ENCODE data around the gene SKAP2.

- TF ChIP-seq, protein P1, sequence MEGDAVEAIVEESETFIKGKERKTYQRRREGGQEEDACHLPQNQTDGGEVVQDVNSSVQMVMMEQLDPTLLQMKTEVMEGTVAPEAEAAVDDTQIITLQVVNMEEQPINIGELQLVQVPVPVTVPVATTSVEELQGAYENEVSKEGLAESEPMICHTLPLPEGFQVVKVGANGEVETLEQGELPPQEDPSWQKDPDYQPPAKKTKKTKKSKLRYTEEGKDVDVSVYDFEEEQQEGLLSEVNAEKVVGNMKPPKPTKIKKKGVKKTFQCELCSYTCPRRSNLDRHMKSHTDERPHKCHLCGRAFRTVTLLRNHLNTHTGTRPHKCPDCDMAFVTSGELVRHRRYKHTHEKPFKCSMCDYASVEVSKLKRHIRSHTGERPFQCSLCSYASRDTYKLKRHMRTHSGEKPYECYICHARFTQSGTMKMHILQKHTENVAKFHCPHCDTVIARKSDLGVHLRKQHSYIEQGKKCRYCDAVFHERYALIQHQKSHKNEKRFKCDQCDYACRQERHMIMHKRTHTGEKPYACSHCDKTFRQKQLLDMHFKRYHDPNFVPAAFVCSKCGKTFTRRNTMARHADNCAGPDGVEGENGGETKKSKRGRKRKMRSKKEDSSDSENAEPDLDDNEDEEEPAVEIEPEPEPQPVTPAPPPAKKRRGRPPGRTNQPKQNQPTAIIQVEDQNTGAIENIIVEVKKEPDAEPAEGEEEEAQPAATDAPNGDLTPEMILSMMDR (IDR thresholded peaks at IDR 0.05 in 2 of 3, conservative IDR thresholded peaks at IDR 0.05 in 1 of 3; ENCODE audit: control insufficient read depth in 2 of 3, extremely low read depth in 1 of 3, insufficient read depth in 1 of 3, low read depth in 3 of 3, low read length in 3 of 3) = no peak
- TF ChIP-seq EZH2 (IDR thresholded peaks at IDR 0.05; ENCODE audit: borderline replicate concordance, control insufficient read depth, low read depth, low read length) (no peak), JUND (IDR thresholded peaks at IDR 0.05; ENCODE audit: low read depth, low read length) (no peak), TCF7 (IDR thresholded peaks at IDR 0.05; ENCODE audit: borderline replicate concordance) (no peak), RAD21 (IDR thresholded peaks at IDR 0.05; ENCODE audit: insufficient read depth, low read depth, low read length) (no peak), POLR2A (IDR thresholded peaks at IDR 0.05; ENCODE audit: low read depth, low read length) (no peak), HDAC6 (IDR thresholded peaks at IDR 0.05; ENCODE audit: unreplicated experiment) (no peak), MYC (IDR thresholded peaks at IDR 0.05; ENCODE audit: insufficient read depth, insufficient read length, insufficient replicate concordance, low read length, severe bottlenecking) (no peak), POLR2AphosphoS2 (IDR thresholded peaks at IDR 0.05; ENCODE audit: low read depth, low read length) (no peak), CHD2 (IDR thresholded peaks at IDR 0.05; ENCODE audit: borderline replicate concordance, low read depth, low read length) (no peak), ZNF274 (IDR thresholded peaks at IDR 0.05; ENCODE audit: insufficient read depth, insufficient read length) (no peak), CHD1 (IDR thresholded peaks at IDR 0.05; ENCODE audit: low read depth, low read length) (no peak)
Observed at GRCh38 chr7:26631601-26632000, 232.8 kb downstream of the SKAP2 start.

Measured in GM12878 (cell line).